BLaER1 (cell line): ENCODE results near the gene DDX24.

Experiments
- H3K27ac ChIP-seq: shearing (Covaris generic); formaldehyde crosslinking; 2 replicates; pipeline ENCODE4 v1.8.1; 2022
- H3K27me3 ChIP-seq: shearing (Covaris generic); formaldehyde crosslinking; 2 replicates; pipeline ENCODE4 v1.8.1; 2022
- H3K36me3 ChIP-seq: shearing (Covaris generic); formaldehyde crosslinking; 2 replicates; pipeline ENCODE4 v1.8.1; 2022
- H3K4me1 ChIP-seq: shearing (Covaris generic); formaldehyde crosslinking; 2 replicates; pipeline ENCODE4 v1.8.1; 2022
- H3K4me2 ChIP-seq: shearing (Covaris generic); formaldehyde crosslinking; 2 replicates; pipeline ENCODE4 v1.8.1; 2022
- H3K4me3 ChIP-seq: shearing (Covaris generic); formaldehyde crosslinking; 2 replicates; pipeline ENCODE4 v1.8.1; 2022
- H3K9ac ChIP-seq: shearing (Covaris generic); formaldehyde crosslinking; 2 replicates; pipeline ENCODE4 v1.8.1; 2022
- H3K9me3 ChIP-seq: shearing (Covaris generic); formaldehyde crosslinking; 2 replicates; pipeline ENCODE4 v1.8.1; 2022
- H4K20me1 ChIP-seq: shearing (Covaris generic); formaldehyde crosslinking; 2 replicates; pipeline ENCODE4 v1.8.1; 2022
- Cebpa-rat ChIP-seq: shearing (Covaris generic); IDR thresholded peaks from 2 replicates; pipeline ENCODE4 v1.8.1; 2022

DDX24 gene

GRCh38 chr14:94115058-94115591, 34.1 kb upstream of the DDX24 start:
- Histone ChIP-seq H3K4me1 (0 out of 2 replicates have a peak, but pooled peaks cover 7% of the 10 kb centered on the region), H3K27me3 (no peaks in the 10 kb centered on the region), H3K9me3 (peaks cover 12% of the 10 kb centered on the region), H3K9ac (no peak overlapping the region), H3K27ac (no peak overlapping the region), H3K4me2 (no peak overlapping the region), H3K4me3 (no peak overlapping the region), H3K36me3 (no peaks in the 10 kb centered on the region), H4K20me1 (no peaks in the 10 kb centered on the region)
- no peak for TF ChIP-seq Cebpa-rat

GRCh38 chr14:94114589-94115057, 33.6 kb upstream of the DDX24 start:
- no peak overlapping the region for H3K4me3 ChIP-seq
- H3K4me1 ChIP-seq = 0 out of 2 replicates have a peak, but pooled peaks cover 7% of the 10 kb centered on the region
- no peak overlapping the region for H3K9ac ChIP-seq
- peaks cover 7% of the 10 kb centered on the region for H3K9me3 ChIP-seq
- no peak for TF ChIP-seq Cebpa-rat
- no peak overlapping the region for H3K27ac ChIP-seq
- H3K36me3 ChIP-seq = no peaks in the 10 kb centered on the region
- no peaks in the 10 kb centered on the region for H4K20me1 ChIP-seq
- no peak overlapping the region for H3K4me2 ChIP-seq
- H3K27me3 ChIP-seq = no peaks in the 10 kb centered on the region

DNA sequence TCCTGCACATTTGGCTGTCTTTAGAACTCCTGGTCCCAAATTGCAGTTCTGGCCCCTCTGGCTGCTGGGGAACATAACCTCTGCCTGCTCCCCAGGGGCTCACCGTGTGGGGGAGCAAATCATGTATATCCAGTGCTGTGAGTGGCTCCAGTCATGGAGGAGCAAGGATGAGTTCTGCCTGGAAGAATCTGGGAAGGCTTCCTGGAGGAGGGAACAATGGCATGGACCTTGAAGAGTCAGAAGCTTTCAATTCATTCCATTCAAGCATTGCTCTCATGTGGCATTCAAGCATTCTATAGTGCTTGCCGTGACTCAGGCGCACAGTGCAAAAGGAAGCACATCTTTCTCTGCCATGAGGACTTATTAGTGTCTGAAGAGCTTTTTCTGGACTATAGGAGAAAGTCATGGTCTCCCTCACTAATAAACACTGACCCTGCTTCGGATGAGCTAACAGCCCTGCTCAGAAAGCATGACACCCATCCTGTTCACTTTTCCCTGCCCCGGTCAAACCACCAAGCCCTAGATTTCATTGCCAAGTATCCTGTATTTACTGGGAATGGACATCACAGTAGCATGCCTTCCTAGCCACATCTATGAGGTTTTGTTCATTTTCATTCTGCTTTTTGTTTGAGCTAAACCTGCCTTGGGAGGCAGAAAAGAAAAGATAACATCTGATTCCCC, 33.0 kb upstream of the DDX24 start:
- H3K4me1 ChIP-seq = 0 out of 2 replicates have a peak, but pooled peaks cover 7% of the 10 kb centered on the region
- H4K20me1 ChIP-seq = no peaks in the 10 kb centered on the region
- no peaks in the 10 kb centered on the region for H3K27me3 ChIP-seq
- no peak overlapping the region for H3K27ac ChIP-seq
- H3K36me3 ChIP-seq = no peaks in the 10 kb centered on the region
- no peak overlapping the region for H3K4me3 ChIP-seq
- TF ChIP-seq Cebpa-rat = no peak
- no peak overlapping the region for H3K9ac ChIP-seq
- H3K9me3 ChIP-seq = peaks cover 2% of the 10 kb centered on the region
- H3K4me2 ChIP-seq = no peak overlapping the region

DNA sequence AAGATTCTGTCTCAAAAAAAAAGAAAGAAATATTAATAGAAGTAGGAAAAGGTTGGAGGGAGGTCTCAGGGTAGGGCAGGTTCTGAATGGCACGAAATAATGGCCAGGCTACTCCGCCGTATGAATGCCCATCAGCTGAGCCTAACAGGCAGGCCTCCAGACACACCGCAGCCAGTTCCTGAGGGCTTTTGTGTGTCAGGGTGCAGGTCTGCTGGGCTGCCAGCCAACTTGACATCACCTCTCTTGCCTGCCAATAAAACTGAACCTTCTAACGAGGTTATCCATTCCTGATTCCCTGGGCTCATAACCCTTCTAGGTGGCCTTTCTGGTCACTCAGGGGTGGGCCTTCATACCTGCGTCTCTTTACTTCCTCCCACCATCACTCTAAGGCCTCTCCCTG, 32.5 kb upstream of the DDX24 start:
- no peak overlapping the region for H3K9ac ChIP-seq
- H3K4me2 ChIP-seq = no peak overlapping the region
- H3K27me3 ChIP-seq = no peaks in the 10 kb centered on the region
- TF ChIP-seq Cebpa-rat = no peak
- no peaks in the 10 kb centered on the region for H3K36me3 ChIP-seq
- 0 out of 2 replicates have a peak, but pooled peaks cover 7% of the 10 kb centered on the region for H3K4me1 ChIP-seq
- H4K20me1 ChIP-seq = no peaks in the 10 kb centered on the region
- H3K27ac ChIP-seq = no peak overlapping the region
- no peak overlapping the region for H3K4me3 ChIP-seq
- H3K9me3 ChIP-seq = no peaks in the 10 kb centered on the region

DNA sequence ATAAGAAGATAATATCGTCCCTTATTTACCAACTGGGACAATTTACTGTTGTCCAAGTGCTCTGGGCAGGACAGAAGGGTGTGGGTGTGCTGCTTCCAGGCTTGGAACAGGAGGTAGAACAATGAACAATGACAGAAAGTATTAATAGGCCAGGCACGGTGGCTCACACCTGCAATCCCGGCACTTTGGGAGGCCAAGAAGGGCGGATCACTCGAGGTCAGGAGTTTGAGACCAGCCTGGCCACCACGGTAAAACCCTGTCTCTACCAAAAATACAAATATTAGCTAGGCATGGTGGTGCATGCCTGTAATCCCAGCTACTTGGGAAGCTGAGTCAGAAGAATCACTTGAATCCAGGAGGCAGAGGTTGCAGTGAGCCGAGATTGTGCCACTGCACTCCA, 32.1 kb upstream of the DDX24 start:
- Histone ChIP-seq H3K4me1 (0 out of 2 replicates have a peak, but pooled peaks cover 7% of the 10 kb centered on the region), H3K4me2 (no peak overlapping the region), H3K36me3 (no peaks in the 10 kb centered on the region), H4K20me1 (no peaks in the 10 kb centered on the region), H3K9ac (no peak overlapping the region), H3K4me3 (no peak overlapping the region), H3K9me3 (no peaks in the 10 kb centered on the region), H3K27ac (no peak overlapping the region), H3K27me3 (no peaks in the 10 kb centered on the region)
- no peak for TF ChIP-seq Cebpa-rat

GRCh38 chr14:94112513-94113063, 31.6 kb upstream of the DDX24 start:
- H3K4me2 ChIP-seq = no peak overlapping the region

DNA sequence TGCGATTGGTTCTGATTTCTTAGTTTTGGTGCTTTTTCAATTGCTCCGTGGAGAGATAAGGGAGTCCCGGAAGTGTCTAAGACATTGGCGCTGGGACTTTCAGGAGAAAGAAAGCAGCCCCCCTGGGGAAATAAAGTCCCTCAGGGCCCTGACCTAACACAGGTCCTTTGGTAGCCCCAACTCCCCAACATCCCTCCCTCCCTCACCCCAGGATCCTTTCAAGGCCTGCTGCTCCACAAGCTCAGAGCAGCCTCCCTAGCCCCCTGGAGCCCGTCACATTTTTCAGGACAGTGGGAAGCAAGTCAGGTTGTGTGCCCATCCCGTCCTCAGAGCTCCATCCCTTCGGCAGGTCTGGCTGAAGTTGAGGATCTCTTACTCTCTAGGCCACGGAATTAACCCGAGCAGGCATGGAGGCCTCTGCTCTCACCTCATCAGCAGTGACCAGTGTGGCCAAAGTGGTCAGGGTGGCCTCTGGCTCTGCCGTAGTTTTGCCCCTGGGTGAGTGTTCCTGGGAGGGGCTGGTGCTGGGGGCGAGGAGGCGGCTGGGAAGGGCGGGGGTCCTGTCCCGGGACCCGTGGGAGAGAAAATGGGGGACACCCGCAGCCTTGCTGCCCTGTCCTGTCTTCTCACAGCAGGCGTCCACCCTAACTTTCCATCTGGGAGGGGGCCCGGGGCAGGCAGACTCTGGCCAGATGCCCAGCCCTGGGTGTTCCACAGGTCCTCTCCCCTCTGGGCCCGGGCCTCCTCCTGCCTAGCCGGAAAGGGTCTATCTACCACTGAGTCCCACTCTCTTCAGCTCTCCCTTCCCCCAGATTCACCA, 30.5 kb upstream of the DDX24 start:
- H3K4me1 ChIP-seq = 0 out of 2 replicates have a peak, but pooled peaks cover 7% of the 10 kb centered on the region
- H3K27ac ChIP-seq = no peak overlapping the region

More at GRCh38 chr14:94112513-94113063, 31.6 kb upstream of the DDX24 start:
- no peak for TF ChIP-seq Cebpa-rat
- H3K4me3 ChIP-seq = no peak overlapping the region
- H3K9me3 ChIP-seq = no peaks in the 10 kb centered on the region
- no peak overlapping the region for H3K9ac ChIP-seq
- no peak overlapping the region for H3K27ac ChIP-seq
- H4K20me1 ChIP-seq = no peaks in the 10 kb centered on the region
- H3K4me1 ChIP-seq = 0 out of 2 replicates have a peak, but pooled peaks cover 7% of the 10 kb centered on the region
- H3K36me3 ChIP-seq = no peaks in the 10 kb centered on the region
- no peaks in the 10 kb centered on the region for H3K27me3 ChIP-seq

DNA sequence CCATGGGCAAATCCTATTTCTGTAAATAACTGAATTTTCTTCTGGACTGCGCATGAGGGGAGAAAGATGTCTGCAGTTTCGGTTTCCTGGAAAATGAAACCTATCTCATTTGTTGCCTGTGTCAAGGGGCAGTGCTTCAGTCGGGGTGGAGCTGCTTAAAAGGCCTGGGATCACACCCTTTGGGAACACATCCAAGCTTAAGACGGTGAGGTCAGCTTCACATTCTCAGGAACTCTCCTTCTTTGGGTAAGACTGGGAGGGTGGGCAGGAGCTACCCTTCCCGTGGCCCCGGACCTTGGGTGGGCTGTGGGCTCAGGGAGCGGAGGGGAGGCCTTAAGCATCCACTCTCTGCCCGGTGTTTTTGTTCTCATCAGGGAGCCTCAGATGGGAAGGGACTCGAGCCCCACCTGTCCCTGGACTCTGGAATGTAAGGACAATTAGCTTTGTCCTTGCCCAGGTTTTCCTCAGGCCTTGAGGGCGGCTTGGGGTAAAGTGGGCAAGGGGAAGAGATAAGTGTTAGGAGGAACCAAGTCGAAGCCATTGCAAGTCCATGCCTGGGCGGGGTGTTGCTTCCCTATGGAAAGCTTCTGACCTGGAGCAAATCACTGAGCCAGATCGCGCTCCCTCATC, 29.7 kb upstream of the DDX24 start, which contains the start of gene IFI27:
Gene IFI27 (plus strand): TSS at position 185 of the 630 bp plus-strand sequence.
- no peaks in the 10 kb centered on the region for H3K27me3 ChIP-seq
- H3K4me2 ChIP-seq = no peak within 1 kb of the TSS
- peaks cover 11% of the 10 kb centered on the region; the same call in 1 of the 2 replicates for H3K4me1 ChIP-seq
- no peak within 1 kb of the TSS for H3K9ac ChIP-seq
- no peaks in the 10 kb centered on the region for H3K36me3 ChIP-seq
- no peak within 1 kb of the TSS for H3K27ac ChIP-seq
- TF ChIP-seq Cebpa-rat = no peak
- H3K4me3 ChIP-seq = no peak within 1 kb of the TSS
- H3K9me3 ChIP-seq = no peaks in the 10 kb centered on the region
- H4K20me1 ChIP-seq = no peaks in the 10 kb centered on the region

More for the DNA sequence above, 30.5 kb upstream of the DDX24 start:
- no peaks in the 10 kb centered on the region for H3K27me3 ChIP-seq
- H3K4me3 ChIP-seq = no peak overlapping the region
- no peak overlapping the region for H3K4me2 ChIP-seq
- TF ChIP-seq Cebpa-rat = no peak
- no peaks in the 10 kb centered on the region for H3K9me3 ChIP-seq
- H4K20me1 ChIP-seq = no peaks in the 10 kb centered on the region
- no peak overlapping the region for H3K9ac ChIP-seq
- H3K36me3 ChIP-seq = no peaks in the 10 kb centered on the region

DNA sequence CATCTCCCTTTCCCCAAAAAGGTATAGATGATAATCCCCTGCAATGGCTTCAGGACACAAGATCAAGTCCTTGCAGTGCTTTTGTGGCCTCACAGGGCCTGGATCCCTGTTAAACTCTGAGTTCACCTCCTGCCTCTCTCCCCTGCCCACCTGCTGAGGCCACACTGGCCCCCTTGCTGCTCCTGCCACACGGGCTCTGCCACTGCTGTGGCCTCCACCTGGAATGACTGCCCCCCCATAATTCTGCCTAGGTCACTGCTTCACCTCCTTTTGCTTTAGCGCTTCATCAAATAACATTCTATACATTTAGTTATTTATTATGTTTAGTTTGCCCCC, 28.9 kb upstream of the DDX24 start:
- H3K4me1 ChIP-seq = peaks cover 7% of the 10 kb centered on the region; the same call in 1 of the 2 replicates
- H3K9me3 ChIP-seq = no peaks in the 10 kb centered on the region
- no peak overlapping the region for H3K27ac ChIP-seq
- TF ChIP-seq Cebpa-rat = no peak
- H3K27me3 ChIP-seq = no peaks in the 10 kb centered on the region
- H3K4me2 ChIP-seq = no peak overlapping the region
- no peak overlapping the region for H3K4me3 ChIP-seq
- no peak overlapping the region for H3K9ac ChIP-seq
- H3K36me3 ChIP-seq = no peaks in the 10 kb centered on the region
- H4K20me1 ChIP-seq = no peaks in the 10 kb centered on the region
